A673 (cell line): ENCODE data around the gene APOO.

Experiments used
- CTCF ChIP-seq: fragments of 300-800, 200-600 bp; sonication (generic); conservative IDR thresholded peaks from 2 replicates; pipeline ENCODE4 v1.5.1; 2017; ENCODE audit warnings: low read depth, mild to moderate bottlenecking, antibody characterized with exemption, low read length, moderate library complexity, mixed read lengths
- EZH2 ChIP-seq: fragments of 200-600 bp; sonication (generic); IDR thresholded peaks from 2 replicates; pipeline ENCODE4 v1.6.1; 2017; ENCODE audit warnings: borderline replicate concordance, low read depth, mild to moderate bottlenecking, mixed read lengths, antibody characterized with exemption, low read length; ENCODE audit not compliant: poor library complexity, severe bottlenecking

GRCh38 chrX:23890933-23891332, 16.8 kb downstream of the APOO start:
- TF ChIP-seq CTCF (no peak), EZH2 (no peak)
